Tibial artery (tissue), 4 donors: ENCODE measurements around the gene TRIP6.
A peak's percentile ranks its signal among the peaks of the same experiment; 100 is the strongest.

Source experiments
- DNase-seq, 2 donors: peaks; one replicate each; pipeline ENCODE4 v3.0.0-alpha.2; 2019
- H3K27ac ChIP-seq, 2 donors: fragments of 200-600 bp; sonication (generic) in 1 of 2; 1 replicate in 1 of 2; 2 replicates in 1 of 2; pipeline ENCODE4 v1.5.1; 2018 to 2019; ENCODE audit warnings: mild to moderate bottlenecking in 1 of 2
- H3K27me3 ChIP-seq, 2 donors: fragments of 200-600 bp; sonication (generic) in 1 of 2; one replicate each; pipeline versions ENCODE4 v1.5.1 to v1.6.0; 2016 to 2019
- H3K36me3 ChIP-seq, 3 donors: fragments of 200-600 bp; sonication (generic) in 2 of 3; one replicate each; pipeline ENCODE4 v1.5.1; 2016 to 2019; ENCODE audit warnings: mild to moderate bottlenecking in 2 of 3
- H3K4me1 ChIP-seq, 4 donors: fragments of 200-600 bp; sonication (generic) in 2 of 4; 1 replicate in 3 of 4; 2 replicates in 1 of 4; pipeline ENCODE4 v1.5.1; 2016 to 2019
- H3K4me3 ChIP-seq, 2 donors: fragments of 200-600 bp; sonication (generic) in 1 of 2; 1 replicate in 1 of 2; 2 replicates in 1 of 2; pipeline ENCODE4 v1.5.1; 2018 to 2019; ENCODE audit warnings: mild to moderate bottlenecking in 2 of 2
- H3K9me3 ChIP-seq, 3 donors: fragments of 200-600 bp; sonication (generic) in 1 of 3; one replicate each; pipeline ENCODE4 v1.5.1; 2016 to 2019
- CTCF ChIP-seq, 2 experiments: fragments of 200-600 bp in 1 of 2; fragments of 450-650 bp in 1 of 2; IDR thresholded peaks; one replicate each; pipeline ENCODE4 v1.5.1; 2017 to 2019; ENCODE audit warnings: antibody characterized with exemption in 2 of 2, mild to moderate bottlenecking in 1 of 2, moderate library complexity in 1 of 2
- intact Hi-C: fragments of 100-400 bp; cut with DNase I; formaldehyde crosslinking; loops from one replicate; pipeline ENCODE4 v1.15.0; 2023; ENCODE audit warnings: low total_unique reads

TRIP6 gene

GRCh38 chr7:100890653-100891567 lies 23.7 kb downstream of the TRIP6 start:
- TF ChIP-seq CTCF (IDR thresholded peaks at IDR 0.05), result no peak
- peak overlapping the region; percentile 85 to 94 for H3K27ac ChIP-seq
- H3K4me1 ChIP-seq, result peaks cover 5 to 48% (median 39%) of the 10 kb centered on the region in 4 donors
- peaks cover 0 to 29% of the 10 kb centered on the region in 2 donors for H3K27me3 ChIP-seq
- peaks cover 24 to 31% (median 29%) of the 10 kb centered on the region in 3 donors for H3K36me3 ChIP-seq
- H3K4me3 ChIP-seq, result peak overlapping the region; percentile 59 to 67
- intact Hi-C loops, result loop anchor here (10.0 kb wide), 1 partner anchor 274 kb away; the partner anchor contains the start of gene VGF
- no peaks in the 10 kb centered on the region for H3K9me3 ChIP-seq
- DNase-seq, result no peak

- no peaks in the 10 kb centered on the region for H3K9me3 ChIP-seq
- peaks cover 16 to 23% (median 21%) of the 10 kb centered on the region in 3 donors for H3K36me3 ChIP-seq
- no peak for DNase-seq
- H3K27ac ChIP-seq, result no peak overlapping the region
- intact Hi-C loops, result loop anchor here (10.0 kb wide), 1 partner anchor 273 kb away; the partner anchor contains the start of gene VGF
- peaks cover 0 to 37% of the 10 kb centered on the region in 2 donors for H3K27me3 ChIP-seq
- no peak overlapping the region for H3K4me3 ChIP-seq
- H3K4me1 ChIP-seq, result peaks cover 5 to 56% (median 47%) of the 10 kb centered on the region in 4 donors
- no peak for TF ChIP-seq CTCF (IDR thresholded peaks at IDR 0.05)
These were observed 24.5 kb downstream of the TRIP6 start for GRCh38 chr7:100891568-100892247.

- intact Hi-C loops, result loop anchor here (10.0 kb wide), 1 partner anchor 272 kb away; the partner anchor contains the start of gene VGF
- peaks cover 5 to 63% (median 55%) of the 10 kb centered on the region in 4 donors for H3K4me1 ChIP-seq
These were observed 25.5 kb downstream of the TRIP6 start for GRCh38 chr7:100892364-100893317.

GRCh38 chr7:100893318-100893895 lies 26.2 kb downstream of the TRIP6 start:
- Histone ChIP-seq H3K27me3 (peaks cover 0 to 54% of the 10 kb centered on the region in 2 donors), H3K4me1 (peaks cover 5 to 56% (median 50%) of the 10 kb centered on the region in 4 donors), H3K4me3 (no peak overlapping the region), H3K27ac (no peak overlapping the region), H3K9me3 (no peaks in the 10 kb centered on the region), H3K36me3 (peaks cover 0 to 6% (median 4%) of the 10 kb centered on the region in 3 donors)
- intact Hi-C loops, result loop anchor here (10.0 kb wide), 1 partner anchor 271 kb away; the partner anchor contains the start of gene VGF
- TF ChIP-seq CTCF (IDR thresholded peaks at IDR 0.05), result no peak
- no peak for DNase-seq

More at GRCh38 chr7:100892364-100893317, 25.5 kb downstream of the TRIP6 start:
- peaks cover 0 to 46% of the 10 kb centered on the region in 2 donors for H3K27me3 ChIP-seq
- TF ChIP-seq CTCF (IDR thresholded peaks at IDR 0.05), result no peak
- H3K27ac ChIP-seq, result no peak overlapping the region
- no peaks in the 10 kb centered on the region for H3K9me3 ChIP-seq
- peaks cover 7 to 13% (median 11%) of the 10 kb centered on the region in 3 donors for H3K36me3 ChIP-seq
- no peak overlapping the region for H3K4me3 ChIP-seq
- DNase-seq, result no peak
